Fibroblast of pulmonary artery (primary cell): ENCODE data around the gene GCC1.
A peak's percentile ranks its signal among the peaks of the same experiment; 100 is the strongest.

Source experiments
- DNase-seq: peaks from one replicate; pipeline ENCODE4 v3.0.0-alpha.2; 2010; ENCODE audit warnings: low read depth
- H3K4me3 ChIP-seq: replicated peaks from 2 replicates; pipeline ENCODE4 v1.5.1; 2011; ENCODE audit warnings: low read depth, mild to moderate bottlenecking, control low read depth, low read length, moderate library complexity
- TF ChIP-seq, protein P1 (sequence below): IDR thresholded peaks from 2 replicates; pipeline ENCODE4 v1.5.1; 2011; ENCODE audit warnings: mild to moderate bottlenecking, control low read depth, low read length, inconsistent platforms; ENCODE audit errors: missing control alignments

Gene GCC1

DNA sequence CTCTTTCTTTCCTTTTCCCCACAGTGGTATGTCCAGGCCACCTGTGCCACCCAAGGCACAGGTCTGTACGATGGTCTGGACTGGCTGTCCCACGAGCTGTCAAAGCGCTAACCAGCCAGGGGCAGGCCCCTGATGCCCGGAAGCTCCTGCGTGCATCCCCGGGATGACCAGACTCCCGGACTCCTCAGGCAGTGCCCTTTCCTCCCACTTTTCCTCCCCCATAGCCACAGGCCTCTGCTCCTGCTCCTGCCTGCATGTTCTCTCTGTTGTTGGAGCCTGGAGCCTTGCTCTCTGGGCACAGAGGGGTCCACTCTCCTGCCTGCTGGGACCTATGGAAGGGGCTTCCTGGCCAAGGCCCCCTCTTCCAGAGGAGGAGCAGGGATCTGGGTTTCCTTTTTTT lies 5.8 kb upstream of the GCC1 start:
- no peak for DNase-seq
- TF ChIP-seq, protein P1, sequence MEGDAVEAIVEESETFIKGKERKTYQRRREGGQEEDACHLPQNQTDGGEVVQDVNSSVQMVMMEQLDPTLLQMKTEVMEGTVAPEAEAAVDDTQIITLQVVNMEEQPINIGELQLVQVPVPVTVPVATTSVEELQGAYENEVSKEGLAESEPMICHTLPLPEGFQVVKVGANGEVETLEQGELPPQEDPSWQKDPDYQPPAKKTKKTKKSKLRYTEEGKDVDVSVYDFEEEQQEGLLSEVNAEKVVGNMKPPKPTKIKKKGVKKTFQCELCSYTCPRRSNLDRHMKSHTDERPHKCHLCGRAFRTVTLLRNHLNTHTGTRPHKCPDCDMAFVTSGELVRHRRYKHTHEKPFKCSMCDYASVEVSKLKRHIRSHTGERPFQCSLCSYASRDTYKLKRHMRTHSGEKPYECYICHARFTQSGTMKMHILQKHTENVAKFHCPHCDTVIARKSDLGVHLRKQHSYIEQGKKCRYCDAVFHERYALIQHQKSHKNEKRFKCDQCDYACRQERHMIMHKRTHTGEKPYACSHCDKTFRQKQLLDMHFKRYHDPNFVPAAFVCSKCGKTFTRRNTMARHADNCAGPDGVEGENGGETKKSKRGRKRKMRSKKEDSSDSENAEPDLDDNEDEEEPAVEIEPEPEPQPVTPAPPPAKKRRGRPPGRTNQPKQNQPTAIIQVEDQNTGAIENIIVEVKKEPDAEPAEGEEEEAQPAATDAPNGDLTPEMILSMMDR, result no peak
- no peak overlapping the region for H3K4me3 ChIP-seq

DNA sequence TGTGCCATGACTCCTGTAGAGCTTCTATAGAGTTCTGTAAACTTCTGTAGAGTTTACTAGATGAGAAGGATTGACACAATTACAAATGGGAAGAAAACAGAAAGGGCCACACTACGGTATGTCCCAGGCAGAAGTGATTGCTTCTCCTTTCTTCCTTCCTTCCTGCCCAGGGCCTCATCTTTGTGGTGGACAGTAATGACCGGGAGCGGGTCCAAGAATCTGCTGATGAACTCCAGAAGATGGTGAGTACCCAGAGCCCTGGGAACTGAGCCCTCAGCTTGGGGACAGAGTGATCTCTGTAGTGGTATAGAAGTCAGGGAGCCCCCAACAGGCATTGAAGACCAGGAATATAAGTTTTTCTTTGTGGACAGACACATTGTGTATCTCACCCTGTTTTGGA lies 4.5 kb upstream of the GCC1 start:
- no peak overlapping the region for H3K4me3 ChIP-seq
- TF ChIP-seq, protein P1, result no peak
- DNase-seq, result no peak

DNA sequence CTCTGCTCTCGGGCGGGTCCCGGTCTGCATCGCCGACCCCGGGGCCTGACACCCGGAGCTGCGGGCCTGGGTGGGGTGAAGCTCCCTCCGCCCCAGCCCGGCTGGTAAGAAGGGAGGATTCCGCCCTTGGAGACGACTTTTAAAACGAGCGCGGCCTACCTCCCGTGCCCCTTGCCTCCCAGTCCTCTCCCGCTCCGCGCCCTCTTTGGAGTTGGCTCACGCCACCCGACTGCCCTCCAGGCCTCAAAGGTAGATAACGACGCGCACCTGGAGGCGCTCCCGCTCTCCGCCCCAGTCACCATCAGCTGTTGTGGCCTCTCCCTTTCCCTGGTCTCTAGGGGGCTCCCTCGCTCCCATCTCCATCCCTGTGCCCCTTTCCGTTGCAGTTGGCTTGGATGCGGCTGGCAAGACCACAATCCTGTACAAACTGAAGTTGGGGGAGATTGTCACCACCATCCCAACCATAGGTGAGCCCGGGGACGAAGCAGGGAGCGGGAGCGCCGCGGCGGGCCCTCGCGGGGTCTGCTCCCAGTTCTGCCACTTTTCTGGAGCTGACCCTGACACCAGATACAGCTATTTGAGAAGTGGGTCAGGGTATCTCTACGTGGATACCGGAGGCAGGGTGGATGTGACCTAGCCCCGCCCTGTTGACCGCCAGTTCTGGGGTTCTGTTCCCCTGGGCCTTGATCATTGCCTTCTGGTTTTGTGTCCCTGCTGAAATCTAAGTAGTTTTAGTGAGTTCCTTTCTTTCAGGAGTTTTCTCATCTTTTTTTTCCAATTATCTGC lies 3.5 kb upstream of the GCC1 start:
- TF ChIP-seq, protein P1, result peak; percentile 63
- peak overlapping the region; percentile 90 for H3K4me3 ChIP-seq
- DNase-seq, result peak; percentile 46

DNA sequence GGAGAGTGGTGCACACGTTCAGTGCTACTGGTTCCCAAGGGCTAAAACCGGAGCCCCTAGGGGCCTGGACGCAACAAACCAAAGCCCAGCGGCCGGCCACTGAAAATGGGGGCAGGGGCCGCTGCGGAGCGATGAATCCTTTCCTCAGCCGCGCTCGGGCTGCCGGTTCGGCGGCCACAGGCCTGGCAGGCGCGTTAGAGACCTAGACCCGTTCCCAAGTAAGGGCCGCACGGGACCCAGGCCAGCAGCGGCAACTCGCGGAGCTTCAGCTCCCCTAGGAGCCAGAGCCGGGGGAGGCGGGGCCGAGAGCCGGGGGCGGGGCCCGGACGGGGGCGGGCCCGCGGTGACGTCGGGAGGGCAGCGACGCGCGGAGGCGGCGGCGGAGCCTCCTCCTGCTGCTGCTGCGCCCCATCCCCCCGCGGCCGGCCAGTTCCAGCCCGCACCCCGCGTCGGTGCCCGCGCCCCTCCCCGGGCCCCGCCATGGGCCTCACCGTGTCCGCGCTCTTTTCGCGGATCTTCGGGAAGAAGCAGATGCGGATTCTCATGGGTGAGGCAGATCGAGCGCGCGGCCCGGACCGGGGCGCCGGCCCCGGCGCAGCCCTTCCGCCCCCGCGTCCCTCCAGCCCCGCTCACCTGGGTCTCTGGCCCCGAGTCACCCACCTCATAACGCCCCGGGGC lies 2.8 kb upstream of the GCC1 start, which contains the start of gene ARF5:
TSS of gene ARF5 (plus strand) at position 393 of the 678 bp plus-strand sequence. CDS start at position 481, 88 bp downstream.
- peak; percentile 80 for DNase-seq
- H3K4me3 ChIP-seq, result peak within 1 kb of the TSS; percentile 90
- TF ChIP-seq, protein P1, result no peak

DNA sequence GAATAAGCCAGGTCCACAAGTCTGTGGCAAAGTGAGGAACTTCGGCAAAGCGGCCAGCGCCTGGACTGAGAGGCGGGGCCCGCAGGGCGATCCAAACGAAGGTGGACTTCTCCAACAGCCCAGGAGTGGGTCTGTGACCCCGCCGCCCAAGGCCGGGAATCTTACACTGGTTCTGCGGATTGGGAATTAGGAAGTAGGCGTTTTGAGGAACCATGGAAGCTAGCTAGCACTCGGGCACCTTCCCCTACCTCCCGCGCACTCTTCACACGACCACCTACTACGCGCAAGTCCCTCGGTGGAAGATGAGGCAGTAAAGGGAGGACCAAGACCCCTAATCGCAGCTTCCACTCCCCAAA lies 2.2 kb upstream of the GCC1 start:
- no peak for DNase-seq
- TF ChIP-seq, protein P1, result no peak
- peak overlapping the region; percentile 90 for H3K4me3 ChIP-seq

DNA sequence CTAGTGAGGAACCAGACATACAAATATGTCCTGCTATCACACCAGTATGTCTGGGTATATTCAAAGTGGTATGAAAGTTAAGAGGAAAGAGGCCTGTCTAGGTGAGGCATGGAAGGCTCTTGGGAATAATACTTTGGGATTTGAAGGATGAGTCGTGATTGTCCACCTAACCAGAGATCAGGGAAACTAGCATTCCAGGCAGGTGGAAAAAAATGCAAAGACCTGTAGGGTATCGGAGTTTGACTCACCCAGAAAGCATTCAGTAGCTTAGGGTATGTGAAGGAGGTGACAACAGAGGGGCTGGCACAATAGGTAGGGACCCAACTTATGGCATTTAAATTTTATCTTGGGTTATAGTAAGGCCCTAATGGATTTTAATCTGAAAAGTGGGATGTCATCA lies 950 bp upstream of the GCC1 start:
- DNase-seq, result no peak
- no peak overlapping the region for H3K4me3 ChIP-seq
- TF ChIP-seq, protein P1, result no peak
